ENCODE data around the gene PIGO.

The PIGO gene

DNA sequence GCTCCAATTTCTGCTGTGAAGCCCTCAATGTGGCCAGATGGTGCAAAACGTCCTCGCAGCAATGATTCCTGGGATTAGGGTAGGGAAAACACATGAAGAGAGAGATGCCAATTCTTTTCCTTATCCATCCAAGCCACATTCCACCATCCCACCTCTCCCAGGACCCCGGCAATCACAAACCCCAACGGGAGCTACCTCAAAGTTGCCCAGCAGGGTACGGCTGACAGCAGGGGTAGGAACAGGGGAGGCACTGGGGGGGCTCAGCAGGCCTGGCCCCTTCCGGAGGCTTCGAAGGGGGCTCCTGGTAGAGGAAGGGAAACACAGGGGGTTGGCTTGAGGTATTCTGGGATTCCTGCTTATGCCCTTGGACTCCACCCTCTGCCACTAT, 9.9 kb upstream of the PIGO start:
- no peak for DNase-seq (ENCODE audit: low read depth)
- no peak overlapping the region for H3K4me3 ChIP-seq (ENCODE audit: low read length)
- no peak for TF ChIP-seq CTCF (IDR thresholded peaks at IDR 0.05; ENCODE audit: insufficient read depth, low read depth, low read length, missing control alignments)

GRCh38 chr9:35105571-35106342, 9.4 kb upstream of the PIGO start:
- no peak for DNase-seq (ENCODE audit: low read depth)
- TF ChIP-seq CTCF (IDR thresholded peaks at IDR 0.05; ENCODE audit: insufficient read depth, low read depth, low read length, missing control alignments), result no peak
- H3K4me3 ChIP-seq (ENCODE audit: low read length), result no peak overlapping the region

GRCh38 chr9:35105126-35105525, 8.7 kb upstream of the PIGO start:
- no peak for DNase-seq (ENCODE audit: low read depth)
- no peak for TF ChIP-seq CTCF (IDR thresholded peaks at IDR 0.05; ENCODE audit: insufficient read depth, low read depth, low read length, missing control alignments)

DNA sequence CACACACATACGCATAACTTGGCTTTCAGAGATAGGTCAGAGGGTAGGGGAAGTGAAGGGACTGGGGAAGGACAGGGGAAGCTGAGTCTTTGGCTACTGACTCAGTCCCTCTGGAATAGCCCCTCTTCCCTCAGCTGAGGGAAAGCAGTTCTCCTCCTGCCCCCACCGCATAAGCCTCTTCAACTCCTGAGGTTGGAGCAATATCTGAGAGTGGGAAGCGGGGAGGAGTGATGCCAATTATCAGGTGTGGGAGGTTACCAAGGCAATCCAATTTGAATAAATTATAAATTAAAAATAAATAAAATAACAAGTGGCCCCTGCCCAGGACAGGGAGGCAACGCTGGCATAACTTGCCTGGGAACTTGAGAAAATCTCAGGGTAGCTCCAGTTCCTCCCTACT, 8.2 kb upstream of the PIGO start:
- no peak for DNase-seq (ENCODE audit: low read depth)
- H3K4me3 ChIP-seq (ENCODE audit: low read length), result no peak overlapping the region
- TF ChIP-seq CTCF (IDR thresholded peaks at IDR 0.05; ENCODE audit: insufficient read depth, low read depth, low read length, missing control alignments), result no peak

More at GRCh38 chr9:35105126-35105525, 8.7 kb upstream of the PIGO start:
- no peak overlapping the region for H3K4me3 ChIP-seq (ENCODE audit: low read length)

GRCh38 chr9:35103660-35104191, 7.3 kb upstream of the PIGO start:
- TF ChIP-seq CTCF (IDR thresholded peaks at IDR 0.05; ENCODE audit: insufficient read depth, low read depth, low read length, missing control alignments), result no peak
- H3K4me3 ChIP-seq (ENCODE audit: low read length), result peak overlapping the region; percentile 88
- no peak for DNase-seq (ENCODE audit: low read depth)

DNA sequence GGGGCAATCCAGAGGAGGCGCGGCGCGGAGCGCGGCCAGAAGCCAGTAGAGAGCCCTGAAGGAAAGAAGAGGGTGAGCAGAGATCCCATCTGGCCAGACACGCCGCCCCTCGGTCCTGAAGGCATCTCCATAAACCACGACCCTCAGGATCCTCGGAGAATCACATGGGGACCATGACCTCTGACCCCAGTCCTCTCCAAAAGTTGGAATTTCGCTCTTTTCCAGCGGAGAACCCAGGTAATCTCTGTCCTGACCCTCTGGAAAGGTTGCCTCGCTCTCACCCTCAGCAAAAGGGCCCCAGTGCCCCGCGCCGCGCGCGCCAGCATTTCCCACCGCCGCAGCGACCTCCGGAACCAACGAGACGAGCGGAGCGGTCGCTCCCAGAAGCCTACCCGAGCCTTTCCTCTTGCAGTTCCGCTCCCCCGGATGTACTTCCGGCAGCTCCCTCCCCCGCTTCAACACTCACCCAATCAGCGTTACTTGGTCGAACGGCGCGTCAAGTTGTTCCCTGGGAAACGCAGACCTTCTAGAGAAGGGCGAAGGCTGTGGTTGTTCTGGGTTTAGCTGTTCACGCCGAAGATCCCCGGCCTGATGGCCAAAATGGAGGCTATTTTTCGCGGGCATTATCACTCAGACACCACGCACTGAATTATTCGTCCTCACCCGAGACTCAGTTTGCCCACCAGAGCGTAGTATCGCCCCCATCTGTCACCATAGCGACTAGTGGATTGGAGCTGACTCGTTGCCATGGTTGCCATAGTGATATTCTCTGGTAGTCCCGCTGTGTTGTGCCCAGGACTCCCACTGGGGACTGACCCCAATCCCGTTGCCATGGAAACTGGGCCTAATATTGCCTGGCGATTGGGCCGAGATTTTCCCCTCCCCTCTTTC, 6.6 kb upstream of the PIGO start, which contains the start of gene STOML2:
STOML2 (minus strand) TSS at position 363 of the 891 bp plus-strand sequence; CDS start at position 326, 37 bp downstream.
- peak within 1 kb of the TSS; percentile 88 for H3K4me3 ChIP-seq (ENCODE audit: low read length)
- peak; percentile 97 for DNase-seq (ENCODE audit: low read depth)
- TF ChIP-seq CTCF (IDR thresholded peaks at IDR 0.05; ENCODE audit: insufficient read depth, low read depth, low read length, missing control alignments), result no peak
